Keratinocyte (primary cell): ENCODE measurements around the gene KRT2. TPM values are rescaled to one million over a fixed set of nuclear protein-coding genes. Genes with fewer than 3 reads are reported as not detected.

ENCODE experiments used
- DNase-seq: peaks from one replicate; pipeline ENCODE4 v3.0.0-alpha.2; 2011; ENCODE audit warnings: low read depth, missing footprints, low spot score
- FAIRE-seq: peaks from 2 replicates; lab custom pipeline; 2011; peaks lifted over from hg19 to GRCh38; lab: Jason Lieb, UNC
- H2AFZ ChIP-seq: 2 replicates; pipeline ENCODE4 v1.6.0; 2012; ENCODE audit warnings: low read length, control low read depth, inconsistent platforms; ENCODE audit not compliant: control insufficient read depth
- H3K27ac ChIP-seq: 2 replicates; pipeline ENCODE4 v1.5.1; 2011; ENCODE audit warnings: low read length; ENCODE audit not compliant: control insufficient read depth, insufficient read depth
- H3K27me3 ChIP-seq: 3 replicates; pipeline ENCODE4 v1.6.0; 2011; ENCODE audit warnings: low read length; ENCODE audit not compliant: control insufficient read depth, insufficient read depth; ENCODE audit errors: extremely low read depth
- H3K36me3 ChIP-seq, 2 experiments: 2 replicates in 1 of 2; 3 replicates in 1 of 2; pipeline ENCODE4 v1.5.1; 2011; ENCODE audit warnings: low read length in 2 of 2, mild to moderate bottlenecking in 1 of 2; ENCODE audit not compliant: control insufficient read depth in 2 of 2, insufficient read depth in 2 of 2; ENCODE audit errors: extremely low read depth in 1 of 2
- H3K4me1 ChIP-seq: 3 replicates; pipeline ENCODE4 v1.5.1; 2011; ENCODE audit warnings: low read length; ENCODE audit not compliant: control insufficient read depth, insufficient read depth; ENCODE audit errors: extremely low read depth
- H3K4me2 ChIP-seq: 3 replicates; pipeline ENCODE4 v1.6.0; 2011; ENCODE audit warnings: low read depth, low read length; ENCODE audit not compliant: control insufficient read depth, insufficient read depth; ENCODE audit errors: extremely low read depth
- H3K4me3 ChIP-seq, 3 experiments: fragments of 200-600 bp in 1 of 3; sonication (generic) in 1 of 3; 2 replicates in 2 of 3; 3 replicates in 1 of 3; pipeline ENCODE4 v1.5.1; 2011 to 2016; ENCODE audit warnings: low read length in 3 of 3, mild to moderate bottlenecking in 3 of 3, control low read depth in 2 of 3, inconsistent platforms in 1 of 3, low read depth in 1 of 3, mixed read lengths in 1 of 3, mixed run types in 1 of 3, moderate library complexity in 1 of 3; ENCODE audit not compliant: control insufficient read depth in 2 of 3, insufficient read depth in 2 of 3; ENCODE audit errors: extremely low read depth in 1 of 3
- H3K79me2 ChIP-seq: 2 replicates; pipeline ENCODE4 v1.6.0; 2012; ENCODE audit warnings: low read length; ENCODE audit not compliant: control insufficient read depth, insufficient read depth
- H3K9ac ChIP-seq: 3 replicates; pipeline ENCODE4 v1.6.0; 2011; ENCODE audit warnings: low read length; ENCODE audit not compliant: control insufficient read depth, insufficient read depth; ENCODE audit errors: extremely low read depth
- H3K9me1 ChIP-seq: 3 replicates; pipeline ENCODE4 v1.6.0; 2011; ENCODE audit warnings: low read length; ENCODE audit not compliant: control insufficient read depth, insufficient read depth; ENCODE audit errors: extremely low read depth
- H3K9me3 ChIP-seq: 2 replicates; pipeline ENCODE4 v1.5.1; 2012; ENCODE audit warnings: low read depth, low read length; ENCODE audit not compliant: control insufficient read depth
- H4K20me1 ChIP-seq: 3 replicates; pipeline ENCODE4 v1.6.0; 2011; ENCODE audit warnings: low read length; ENCODE audit not compliant: control insufficient read depth, insufficient read depth; ENCODE audit errors: extremely low read depth
- CTCF ChIP-seq, 3 experiments: IDR thresholded peaks in 1 of 3; conservative IDR thresholded peaks in 1 of 3; optimal IDR thresholded peaks in 1 of 3; 2 replicates in 2 of 3; 3 replicates in 1 of 3; pipeline versions ENCODE3 to v1.5.1; 2011; ENCODE audit warnings: low read length in 3 of 3, mild to moderate bottlenecking in 3 of 3, moderate library complexity in 2 of 3, control low read depth in 1 of 3, inconsistent platforms in 1 of 3; ENCODE audit not compliant: insufficient read depth in 2 of 3; ENCODE audit errors: extremely low read depth in 1 of 3
- EZH2 ChIP-seq: IDR thresholded peaks from one replicate; pipeline ENCODE4 v1.6.1; 2012; ENCODE audit warnings: inconsistent platforms, mild to moderate bottlenecking, low read length, moderate library complexity
- dilution Hi-C: fragments of 300-500 bp; cut with MboI; formaldehyde crosslinking; loops from one replicate; pipeline ENCODE4 v1.7.0; 2020; ENCODE audit warnings: low sequenced_read_pairs; ENCODE audit not compliant: extremely low pct_ligation_motif_present
- polyA plus RNA-seq, 5 experiments: library from polyadenylated mRNA; depleted of rRNA in 3 of 5; stranded (reverse) in 3 of 5; stranded (forward) in 1 of 5; unstranded in 1 of 5; fragments of >200 nt; gene quantifications; 1 replicate in 1 of 5; 2 replicates in 3 of 5; 3 replicates in 1 of 5; pipeline versions ENCODE4 v1.2.1 to v1.2.3, GENCODE V29; 2011 to 2012; ENCODE audit warnings: missing spikeins in 2 of 5, low read depth in 1 of 5, low replicate concordance in 1 of 5

KRT2 gene
- polyA plus RNA-seq, 1 donor (not counting 4 experiments of a cell fraction or from before 2014, with no cell fraction given): 0.69 TPM

GRCh38 chr12:52674433-52674775, 22.4 kb upstream of the KRT2 start:
- Histone ChIP-seq H3K36me3 (no peaks in the 10 kb centered on the region), H3K9me3 (no peaks in the 10 kb centered on the region), H3K27ac (no peak overlapping the region), H3K79me2 (no peaks in the 10 kb centered on the region), H3K4me1 (peaks cover 8% of the 10 kb centered on the region), H3K4me2 (no peak overlapping the region), H3K4me3 (no peak overlapping the region), H2AFZ (no peak overlapping the region), H4K20me1 (no peaks in the 10 kb centered on the region), H3K9ac (no peak overlapping the region), H3K9me1 (no peaks in the 10 kb centered on the region), H3K27me3 (peaks cover 7% of the 10 kb centered on the region)
- no peak for TF ChIP-seq CTCF (optimal IDR thresholded peaks at IDR 0.05 in 1 of 3, IDR thresholded peaks at IDR 0.05 in 1 of 3, conservative IDR thresholded peaks at IDR 0.05 in 1 of 3; ENCODE audit: extremely low read depth in 1 of 3, insufficient read depth in 2 of 3, low read length in 3 of 3)
- dilution Hi-C loops: no loop called here
- no peak for DNase-seq
- FAIRE-seq: no peak

- no peaks in the 10 kb centered on the region for H3K9me3 ChIP-seq
- DNase-seq: no peak
- FAIRE-seq: no peak
- dilution Hi-C loops: no loop called here
- H3K79me2 ChIP-seq: no peaks in the 10 kb centered on the region
- no peaks in the 10 kb centered on the region for H3K36me3 ChIP-seq
- H3K27ac ChIP-seq: no peak overlapping the region
- no peak overlapping the region for H3K9ac ChIP-seq
- H4K20me1 ChIP-seq: no peaks in the 10 kb centered on the region
- no peak overlapping the region for H2AFZ ChIP-seq
- H3K9me1 ChIP-seq: no peaks in the 10 kb centered on the region
- H3K27me3 ChIP-seq: peaks cover 6% of the 10 kb centered on the region
- H3K4me3 ChIP-seq: no peak overlapping the region
- H3K4me1 ChIP-seq: peaks cover 8% of the 10 kb centered on the region
- no peak overlapping the region for H3K4me2 ChIP-seq
- no peak for TF ChIP-seq CTCF (optimal IDR thresholded peaks at IDR 0.05 in 1 of 3, IDR thresholded peaks at IDR 0.05 in 1 of 3, conservative IDR thresholded peaks at IDR 0.05 in 1 of 3; ENCODE audit: extremely low read depth in 1 of 3, insufficient read depth in 2 of 3, low read length in 3 of 3)
- TF ChIP-seq EZH2: no peak
Observed at GRCh38 chr12:52673713-52674432, 21.9 kb upstream of the KRT2 start.
